GM19025 (cell line): Measurements from ENCODE around the gene SERPINI1.

ENCODE experiments used
- ATAC-seq: cut with Tn5 transposase; IDR thresholded peaks from one replicate; pipeline ENCODE4 v1.9.1; 2021; ENCODE audit warnings: mild to moderate bottlenecking, low read depth, moderate library complexity; ENCODE audit not compliant: unreplicated experiment

Gene SERPINI1

DNA sequence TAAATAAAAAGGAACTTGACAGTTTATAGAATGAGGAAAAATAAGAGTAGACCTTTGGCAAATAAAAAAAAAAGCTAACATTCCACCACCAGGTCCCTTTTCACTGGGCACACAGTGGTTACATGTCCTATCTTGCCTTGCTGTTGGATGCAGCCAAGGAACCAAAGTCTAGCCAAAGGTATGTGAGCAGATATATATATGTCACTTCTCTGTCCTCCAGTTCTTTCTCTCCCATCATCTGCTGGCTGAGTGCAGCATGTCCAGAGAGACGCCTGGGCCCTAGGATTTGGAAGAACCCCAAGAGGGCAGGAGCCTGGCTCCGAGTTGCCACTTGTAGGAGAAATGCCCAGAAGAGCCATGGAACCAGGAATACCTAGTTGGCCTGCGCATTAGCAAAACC lies 104.7 kb downstream of the SERPINI1 start:
- ATAC-seq: no peak

DNA sequence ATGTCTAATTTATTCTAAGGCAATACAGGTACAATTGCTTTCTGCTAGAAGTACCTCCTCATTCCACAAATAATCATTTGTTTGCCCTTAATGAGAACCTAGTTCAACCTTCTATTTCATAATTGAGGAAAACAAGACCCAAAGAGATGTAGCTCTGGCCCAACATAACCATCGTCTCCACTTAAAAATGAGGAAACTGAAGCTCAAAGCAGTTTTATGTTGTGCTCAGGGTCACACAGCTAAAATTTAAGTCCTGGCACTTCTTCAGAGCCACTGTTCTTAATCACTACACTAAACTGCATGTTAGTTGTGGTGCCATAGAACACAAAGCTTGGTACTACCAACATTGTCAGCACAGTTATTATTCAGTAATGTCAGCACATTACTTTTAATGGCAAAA lies 108.0 kb downstream of the SERPINI1 start:
- no peak for ATAC-seq

DNA sequence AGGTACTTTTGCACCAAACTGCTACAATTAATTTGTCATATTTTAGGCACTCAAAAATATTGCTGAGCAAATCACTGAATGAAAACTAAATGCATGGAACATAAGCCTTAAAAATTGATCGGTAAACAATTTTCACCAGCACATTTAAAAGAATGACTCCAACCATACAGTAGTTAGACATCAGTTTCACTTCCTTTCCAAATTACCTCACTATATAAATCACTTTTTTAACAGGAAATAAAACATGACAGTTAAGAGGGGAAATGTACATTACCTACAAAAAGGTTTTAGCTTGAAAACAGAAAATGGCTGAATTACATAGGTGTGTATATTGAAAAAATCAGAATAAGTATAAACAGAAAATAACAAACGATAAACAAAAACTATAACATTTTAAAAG lies 108.4 kb downstream of the SERPINI1 start:
- ATAC-seq: no peak

DNA sequence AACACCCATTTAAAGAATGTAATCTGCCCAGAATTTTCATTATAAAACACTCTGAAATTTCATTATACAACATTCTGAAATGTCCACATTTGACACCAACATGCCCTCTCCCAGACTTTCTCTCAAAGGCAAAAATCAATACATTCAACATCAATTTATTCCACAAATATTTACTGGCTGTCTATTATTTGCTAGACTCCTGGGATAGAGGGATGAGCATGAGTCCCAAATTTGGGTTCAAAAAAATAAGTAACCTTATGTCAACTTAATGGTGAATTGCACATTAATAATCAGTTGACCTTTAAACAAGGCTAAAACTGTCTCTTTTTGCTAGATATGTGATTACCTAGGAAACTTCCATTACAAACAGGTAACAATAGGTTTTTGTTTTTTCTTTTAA lies 109.0 kb downstream of the SERPINI1 start:
- no peak for ATAC-seq

DNA sequence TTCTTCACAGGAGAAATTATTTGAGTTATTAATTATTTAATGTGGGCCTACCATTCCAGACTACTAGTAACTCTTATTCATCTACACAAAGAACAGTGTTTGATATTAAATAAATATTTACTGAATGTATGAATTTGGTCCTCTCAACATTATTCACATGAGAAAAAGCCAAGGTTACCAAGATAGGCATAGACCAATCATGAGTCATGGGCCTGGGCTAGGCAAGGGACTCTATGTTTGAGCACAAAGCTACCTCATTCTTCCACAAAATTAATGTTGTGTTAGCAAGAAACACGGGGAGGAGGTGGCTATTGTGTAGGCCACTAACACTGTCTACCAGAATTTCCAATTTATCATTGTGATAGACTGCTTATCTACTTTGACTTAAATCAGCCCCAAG lies 115.7 kb downstream of the SERPINI1 start:
- no peak for ATAC-seq

DNA sequence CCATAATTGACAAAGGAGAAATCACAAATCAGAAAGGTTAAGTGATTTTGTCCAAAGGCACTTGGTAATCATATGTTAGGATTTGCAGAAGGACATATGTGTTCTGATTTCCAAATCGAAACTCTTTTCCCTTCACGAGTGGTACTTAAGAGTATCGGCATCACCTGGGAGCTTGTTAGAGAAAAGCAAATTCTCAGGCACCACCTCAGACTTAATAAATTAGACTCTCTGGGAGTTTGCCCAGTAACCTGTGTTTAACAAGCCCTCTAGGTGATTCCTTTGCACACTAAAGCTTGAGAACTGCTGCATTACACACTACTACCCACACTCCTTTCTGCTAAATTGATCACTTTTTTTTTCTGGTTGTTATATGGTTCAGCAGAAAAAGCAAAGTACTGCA lies 116.2 kb downstream of the SERPINI1 start:
- ATAC-seq: no peak

DNA sequence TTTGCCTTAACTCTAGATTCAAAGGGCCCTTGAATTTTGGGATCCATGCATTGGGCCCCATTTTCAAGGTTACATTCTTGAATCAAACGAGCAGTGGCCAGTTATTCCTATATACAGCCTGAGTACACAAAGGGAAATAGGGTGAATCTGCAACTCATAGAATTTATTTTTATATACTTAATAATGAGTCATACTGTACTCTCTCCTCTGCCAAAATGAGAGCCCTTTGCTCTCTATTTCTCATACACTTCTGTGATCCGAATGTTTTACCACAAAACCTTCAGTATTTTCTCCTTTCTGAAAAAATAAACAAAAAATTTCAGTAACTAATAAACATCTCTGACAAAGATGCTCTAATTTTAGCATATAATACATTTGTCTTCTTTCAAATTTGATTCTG lies 116.7 kb downstream of the SERPINI1 start:
- no peak for ATAC-seq

DNA sequence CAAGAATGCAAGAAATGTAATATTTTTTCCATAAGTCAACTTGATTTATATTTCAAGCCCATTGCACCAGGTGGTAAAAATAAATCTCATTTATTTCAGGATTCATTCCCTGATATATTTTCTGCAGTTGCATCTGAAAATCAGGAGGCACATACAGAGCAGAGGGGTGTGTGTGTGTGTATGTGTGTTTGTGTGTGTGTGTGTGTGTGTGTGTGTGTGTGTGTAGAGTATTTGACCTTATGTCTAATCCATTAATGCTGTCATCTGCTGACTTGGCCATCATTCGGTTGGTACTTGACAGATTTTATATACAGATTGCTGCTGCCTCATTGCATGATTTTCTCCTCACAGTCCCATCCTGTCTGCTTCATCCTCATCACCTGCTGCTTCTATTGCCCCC lies 118.5 kb downstream of the SERPINI1 start:
- no peak for ATAC-seq

DNA sequence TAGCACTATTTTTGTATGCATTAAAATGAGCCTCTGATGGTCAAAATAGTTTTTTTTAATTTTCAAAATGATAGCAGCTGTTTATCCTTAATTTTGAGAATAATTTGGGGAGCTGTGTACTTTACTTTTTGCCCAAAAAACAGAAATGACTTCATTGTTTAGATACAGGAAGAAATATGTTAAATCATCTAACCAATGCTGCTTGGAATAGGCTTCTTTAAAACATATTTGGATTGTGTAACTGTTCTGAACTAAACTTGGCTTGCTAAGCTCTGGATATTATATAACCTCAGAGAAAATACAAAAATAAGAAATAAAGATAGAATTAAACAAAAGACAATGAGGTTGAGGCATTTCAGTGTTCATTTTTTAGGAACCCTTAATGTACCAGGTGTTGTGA lies 119.3 kb downstream of the SERPINI1 start:
- ATAC-seq: no peak

DNA sequence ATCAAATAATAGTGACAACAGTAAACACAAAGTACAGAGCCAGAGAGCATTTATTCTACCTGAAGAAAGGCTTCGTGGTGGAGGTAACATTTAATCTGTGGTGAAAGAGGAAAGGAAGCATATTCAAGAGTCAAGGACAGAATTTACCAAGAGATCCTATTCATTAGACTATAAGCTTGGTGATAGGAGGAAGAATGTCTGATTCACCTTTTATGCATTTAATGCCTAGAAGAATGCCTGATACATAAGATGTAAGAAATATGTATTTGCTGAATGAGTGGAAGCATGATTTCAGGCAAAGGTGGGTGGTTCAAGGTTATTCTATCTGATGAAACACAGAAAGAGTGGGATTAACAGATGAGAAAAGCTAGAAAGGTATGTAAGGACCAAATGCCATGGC lies 119.8 kb downstream of the SERPINI1 start:
- ATAC-seq: no peak

DNA sequence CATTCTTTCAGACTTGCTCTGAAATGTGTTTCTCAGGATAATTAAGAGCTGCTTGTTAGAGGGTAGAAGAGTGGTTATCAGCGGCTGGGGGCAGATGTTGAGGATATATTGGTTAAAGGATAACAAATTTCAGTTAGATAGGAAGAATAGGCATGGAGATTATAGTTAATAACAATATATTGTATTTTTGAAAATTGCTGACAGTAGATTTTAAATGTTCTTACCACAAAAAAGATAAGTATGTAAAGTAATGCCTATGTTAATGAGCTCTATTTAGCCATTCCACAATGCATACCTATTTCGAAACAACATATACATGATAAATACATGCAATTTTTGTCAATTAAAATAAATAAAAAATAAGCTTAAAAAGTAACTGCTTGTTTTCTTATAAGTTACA lies 123.3 kb downstream of the SERPINI1 start:
- no peak for ATAC-seq

DNA sequence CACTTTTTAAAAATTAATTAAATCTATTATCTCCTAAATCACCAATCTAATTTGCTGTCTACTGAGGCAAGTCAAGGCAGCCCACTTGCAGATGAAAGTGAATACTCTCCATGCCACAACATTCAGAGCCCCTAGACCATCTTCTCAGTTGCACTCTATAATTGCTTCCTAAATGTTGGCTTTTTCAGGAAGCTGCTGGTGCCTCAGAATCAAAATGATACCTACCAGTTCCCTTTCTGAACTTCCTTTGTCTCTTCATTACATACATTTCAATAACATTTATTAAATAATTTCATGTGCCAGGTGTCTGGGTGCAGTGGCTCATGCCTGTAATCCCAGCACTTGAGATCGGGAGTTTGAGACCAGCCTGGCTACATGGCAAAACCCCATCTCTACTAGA lies 124.1 kb downstream of the SERPINI1 start:
- ATAC-seq: no peak

DNA sequence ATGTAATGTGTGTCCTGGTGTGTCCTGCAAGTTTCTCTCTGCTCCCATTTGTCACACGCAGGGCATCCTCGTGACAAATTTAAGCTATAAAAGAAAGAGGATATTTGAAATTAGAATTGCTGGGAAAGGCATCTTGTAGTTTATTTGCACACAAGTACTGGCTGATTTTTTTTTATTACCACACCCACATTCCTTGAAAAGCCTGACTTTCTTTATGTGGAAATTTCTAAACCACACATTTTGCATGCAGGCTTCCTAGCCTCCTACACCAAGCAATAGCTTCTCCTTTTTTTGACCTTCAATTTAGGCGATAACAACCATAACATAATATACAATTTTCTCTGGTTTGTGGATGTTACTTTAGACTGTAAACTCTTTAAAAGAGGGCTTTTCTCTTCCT lies 126.1 kb downstream of the SERPINI1 start:
- ATAC-seq: no peak

DNA sequence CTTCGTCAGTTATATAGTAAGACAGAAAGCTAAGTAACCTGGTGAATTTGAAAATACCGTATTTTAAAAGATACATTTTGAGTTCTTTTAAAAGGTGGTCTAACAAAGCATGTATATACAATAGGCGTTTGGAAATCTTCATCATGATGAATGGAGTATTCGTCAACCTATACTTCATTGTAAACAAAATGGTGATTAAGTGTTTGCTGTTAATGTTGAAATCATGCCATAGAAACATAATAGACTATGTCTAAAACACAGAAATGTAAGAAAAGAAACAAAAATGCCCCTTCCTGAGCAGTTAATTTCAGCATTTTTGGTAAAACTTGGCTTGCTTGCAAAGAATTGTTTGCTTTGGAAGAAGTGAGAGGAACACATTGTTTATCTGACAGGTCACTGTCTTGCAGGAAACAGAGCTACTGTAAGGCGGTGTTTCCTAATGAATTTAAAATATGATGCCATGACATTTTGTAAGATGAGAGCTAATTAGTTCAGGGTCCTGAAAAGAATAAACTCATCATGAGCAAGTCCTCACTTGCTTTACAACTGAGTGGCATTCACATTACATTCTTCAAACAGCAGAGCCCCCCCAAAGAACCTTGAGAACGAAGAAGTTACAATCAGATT lies 126.7 kb downstream of the SERPINI1 start:
- no peak for ATAC-seq

DNA sequence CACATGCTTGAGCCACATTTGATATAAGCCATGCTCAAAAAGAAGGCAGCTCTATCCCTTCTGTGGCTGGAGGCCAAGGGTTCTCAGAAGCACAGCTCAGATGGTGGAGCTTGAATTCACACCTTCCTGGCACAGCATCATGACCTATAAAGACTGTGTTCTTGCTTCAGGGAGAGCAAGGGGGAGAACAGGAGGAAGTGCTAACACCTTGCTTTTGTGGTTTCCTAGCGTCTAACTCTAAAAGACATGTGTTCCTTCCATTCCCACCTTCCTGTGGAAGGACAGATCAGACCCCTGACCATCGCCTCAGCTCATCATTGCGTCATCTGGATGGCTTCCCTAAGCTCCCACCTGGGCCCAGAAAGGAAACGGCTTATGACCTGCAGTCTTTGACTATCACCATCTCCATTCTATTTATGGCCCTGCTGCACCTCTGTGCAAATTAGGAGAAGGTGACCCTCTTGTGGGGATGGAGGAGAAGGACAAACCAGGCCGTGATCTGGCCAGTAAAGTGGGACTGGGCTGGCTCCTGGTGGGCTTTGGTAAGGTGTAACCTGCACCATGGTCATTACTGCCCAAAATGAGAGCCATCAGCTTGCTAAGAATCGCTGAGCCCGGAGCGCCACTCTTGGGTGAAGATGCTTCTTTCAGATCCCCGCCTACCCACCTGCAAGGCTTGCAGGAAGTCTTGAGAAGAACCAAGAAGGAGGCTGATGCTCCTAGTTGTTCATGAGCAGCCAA lies 128.5 kb downstream of the SERPINI1 start:
- no peak for ATAC-seq

DNA sequence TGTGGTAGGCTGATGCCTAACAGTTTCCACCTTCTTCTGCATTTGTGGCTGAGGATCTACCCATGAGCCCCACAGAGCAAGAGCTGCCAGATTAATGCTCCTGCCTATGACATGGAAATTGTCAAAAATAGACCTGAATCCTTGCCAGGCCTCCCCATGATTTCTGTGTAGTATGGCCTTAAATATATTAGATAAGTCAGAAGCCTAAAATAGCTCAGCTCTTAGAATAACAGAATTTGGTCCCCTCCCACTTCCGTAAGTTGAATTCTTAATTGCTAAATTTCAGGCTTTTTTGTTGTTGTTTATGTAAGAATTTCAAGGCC lies 129.0 kb downstream of the SERPINI1 start:
- no peak for ATAC-seq

DNA sequence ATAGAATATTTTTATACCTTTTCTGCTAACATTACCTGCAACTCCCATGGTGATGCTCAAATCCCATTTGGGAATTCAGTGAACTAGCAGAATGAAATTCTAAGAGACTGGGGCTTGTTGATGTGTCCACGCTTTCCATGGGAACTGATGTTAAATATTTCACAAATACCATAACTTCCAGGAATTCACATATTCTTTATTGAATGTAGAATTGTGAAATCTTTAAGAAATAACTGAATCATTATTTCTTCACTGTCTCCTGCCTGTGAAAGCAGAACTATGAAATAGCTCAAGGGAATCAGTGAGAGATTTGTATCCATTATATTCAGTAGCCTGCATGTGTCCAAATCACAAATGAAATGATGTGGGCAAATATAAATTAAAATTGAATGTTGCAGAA lies 130.8 kb downstream of the SERPINI1 start:
- no peak for ATAC-seq

DNA sequence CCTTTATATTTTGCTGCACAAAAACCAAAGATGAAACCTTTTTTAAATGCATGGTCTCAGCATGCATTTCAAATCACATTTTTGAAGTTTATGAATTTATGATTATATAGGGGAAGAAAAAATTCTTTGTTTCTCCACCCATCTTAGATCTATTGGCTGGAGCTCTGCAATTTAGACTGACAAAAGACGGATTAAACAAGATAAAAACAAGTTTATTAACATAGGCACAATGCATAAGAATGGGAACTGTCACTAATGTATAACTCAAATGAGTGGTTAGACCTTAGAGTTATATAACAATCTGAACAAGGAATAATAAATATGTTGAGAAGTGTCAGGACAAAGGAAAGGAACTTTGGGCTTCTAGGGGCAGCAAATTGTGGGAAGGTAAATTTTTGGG lies 132.5 kb downstream of the SERPINI1 start:
- ATAC-seq: no peak

DNA sequence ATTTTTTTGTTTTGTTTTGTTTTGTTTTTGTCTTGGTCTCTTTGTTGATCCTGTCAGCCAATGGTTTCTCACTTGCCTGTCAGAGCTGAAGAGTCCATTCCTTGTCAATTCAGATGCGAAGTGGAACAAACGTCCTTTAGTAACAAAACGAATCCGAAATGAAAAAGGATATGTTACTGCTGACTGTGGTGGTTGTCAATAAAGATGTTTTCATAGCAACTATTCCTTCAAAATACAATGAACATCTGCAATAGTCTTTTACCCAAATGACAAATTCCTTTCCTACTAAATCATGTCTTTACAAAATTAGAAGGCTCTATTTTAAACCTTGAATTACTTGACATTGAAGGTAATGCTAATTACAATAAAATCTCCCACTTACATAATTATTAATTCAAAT lies 134.7 kb downstream of the SERPINI1 start:
- no peak for ATAC-seq

DNA sequence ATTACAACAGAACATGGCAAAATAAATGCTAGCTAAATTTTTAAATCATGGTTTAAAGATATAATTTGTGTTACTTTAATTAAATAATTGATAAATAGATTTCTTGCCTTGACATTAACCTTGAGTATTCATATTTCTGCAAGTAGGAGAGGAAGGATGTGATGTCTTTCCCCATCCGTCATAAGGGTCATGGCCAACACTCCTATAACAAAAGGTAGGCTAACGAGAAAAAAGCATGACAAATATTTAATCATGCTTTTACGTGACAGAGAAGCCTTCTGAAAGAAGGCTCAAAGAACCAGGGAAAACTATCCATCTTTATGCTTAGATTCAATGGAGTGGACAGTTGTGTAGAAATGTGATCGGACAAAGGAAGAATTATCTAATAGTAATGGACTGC lies 135.2 kb downstream of the SERPINI1 start:
- no peak for ATAC-seq

DNA sequence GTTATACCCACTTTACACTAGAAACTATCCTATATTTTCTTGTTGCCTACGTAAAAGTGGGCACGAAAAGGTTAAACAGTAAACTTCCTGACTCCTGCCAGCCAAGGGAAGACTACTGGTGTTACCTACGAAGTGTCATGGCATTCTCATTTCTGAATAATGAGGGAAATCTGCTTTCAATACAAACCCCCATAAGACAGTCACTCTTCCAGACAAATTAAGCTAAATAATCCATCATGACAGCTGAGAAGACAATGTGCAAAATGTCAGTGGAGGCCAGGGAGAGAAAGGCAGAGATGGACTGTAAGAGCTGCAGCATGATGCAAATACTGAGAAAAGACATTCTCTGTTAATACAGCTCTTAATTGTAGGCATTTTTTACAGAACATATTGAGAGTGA lies 136.5 kb downstream of the SERPINI1 start:
- no peak for ATAC-seq

DNA sequence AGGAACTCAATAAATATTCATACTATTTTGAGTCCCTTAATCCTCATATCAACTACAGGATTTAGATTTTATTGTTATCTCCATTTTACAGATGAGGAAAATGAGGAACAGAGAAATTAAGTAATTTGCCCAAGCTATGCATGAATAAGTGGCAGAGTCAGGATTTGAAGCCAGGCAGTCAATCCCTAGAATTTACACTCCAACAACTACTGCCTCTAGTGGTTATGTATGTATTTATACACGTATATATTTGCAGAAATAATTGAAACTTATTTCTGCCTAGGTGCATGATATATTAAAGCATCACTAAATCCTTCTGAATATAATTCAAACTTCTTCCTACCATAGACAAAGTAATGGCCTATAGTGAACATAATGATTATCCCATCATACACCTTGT lies 137.4 kb downstream of the SERPINI1 start:
- no peak for ATAC-seq
